Measurements from ENCODE around the gene BORCS5. TPM values are rescaled to one million over a fixed set of nuclear protein-coding genes. Genes with fewer than 3 reads are reported as not detected.
A peak's percentile ranks its signal among the peaks of the same experiment; 100 is the strongest.

Gene BORCS5
- total RNA-seq, 1 experiment from 2014 or later = 7.8 TPM

- intact Hi-C loops (cut with micrococcal nuclease; ENCODE audit: unreplicated experiment) = no loop called here
- in situ Hi-C loops (cut with HindIII; ENCODE audit: low pct_unique_long_range_greater_than_20kb, low sequenced_read_pairs) = no loop called here
- Histone ChIP-seq H3K27ac (ENCODE audit: low read length) (peak overlapping the region; percentile 92), H3K27me3 (ENCODE audit: control insufficient read depth, insufficient read depth, low read length) (no peaks in the 10 kb centered on the region), H3K36me3 (ENCODE audit: control insufficient read depth, insufficient read depth, low read length) (peaks cover 6% of the 10 kb centered on the region; the same call in 1 of the 2 replicates), H3K4me1 (ENCODE audit: control insufficient read depth, insufficient read depth, low read length) (peaks cover 10% of the 10 kb centered on the region; the same call in 1 of the 2 replicates), H3K4me3 (ENCODE audit: low read depth in 2 of 2, low read length in 2 of 2) (peak overlapping the region; percentile 74 to 78; a peak in 3 of 4 replicates), H3K9me3 (ENCODE audit: control insufficient read depth, insufficient read depth, low read depth, low read length) (no peaks in the 10 kb centered on the region)
- TF ChIP-seq REST (IDR thresholded peaks at IDR 0.05; ENCODE audit: insufficient read depth in 1 of 2, low read depth in 2 of 2, low read length in 1 of 2) (no peak), TCF7L2 (IDR thresholded peaks at IDR 0.05; ENCODE audit: low read depth, low read length) (no peak), SIN3A (IDR thresholded peaks at IDR 0.05; ENCODE audit: borderline replicate concordance, insufficient read depth, low read depth, low read length) (no peak)
- TF ChIP-seq, protein P1, sequence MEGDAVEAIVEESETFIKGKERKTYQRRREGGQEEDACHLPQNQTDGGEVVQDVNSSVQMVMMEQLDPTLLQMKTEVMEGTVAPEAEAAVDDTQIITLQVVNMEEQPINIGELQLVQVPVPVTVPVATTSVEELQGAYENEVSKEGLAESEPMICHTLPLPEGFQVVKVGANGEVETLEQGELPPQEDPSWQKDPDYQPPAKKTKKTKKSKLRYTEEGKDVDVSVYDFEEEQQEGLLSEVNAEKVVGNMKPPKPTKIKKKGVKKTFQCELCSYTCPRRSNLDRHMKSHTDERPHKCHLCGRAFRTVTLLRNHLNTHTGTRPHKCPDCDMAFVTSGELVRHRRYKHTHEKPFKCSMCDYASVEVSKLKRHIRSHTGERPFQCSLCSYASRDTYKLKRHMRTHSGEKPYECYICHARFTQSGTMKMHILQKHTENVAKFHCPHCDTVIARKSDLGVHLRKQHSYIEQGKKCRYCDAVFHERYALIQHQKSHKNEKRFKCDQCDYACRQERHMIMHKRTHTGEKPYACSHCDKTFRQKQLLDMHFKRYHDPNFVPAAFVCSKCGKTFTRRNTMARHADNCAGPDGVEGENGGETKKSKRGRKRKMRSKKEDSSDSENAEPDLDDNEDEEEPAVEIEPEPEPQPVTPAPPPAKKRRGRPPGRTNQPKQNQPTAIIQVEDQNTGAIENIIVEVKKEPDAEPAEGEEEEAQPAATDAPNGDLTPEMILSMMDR (IDR thresholded peaks at IDR 0.05) = no peak
- no peak for ATAC-seq
- BruUV-seq (replicated peaks) = no TSS peak
- ChIA-PET POLR2A (no interaction called here), CTCF (no interaction called here)
- no peak for DNase-seq (ENCODE audit: low read depth, low spot score)
Measured at GRCh38 chr12:12358528-12358927, 1.6 kb downstream of the BORCS5 start.

DNA sequence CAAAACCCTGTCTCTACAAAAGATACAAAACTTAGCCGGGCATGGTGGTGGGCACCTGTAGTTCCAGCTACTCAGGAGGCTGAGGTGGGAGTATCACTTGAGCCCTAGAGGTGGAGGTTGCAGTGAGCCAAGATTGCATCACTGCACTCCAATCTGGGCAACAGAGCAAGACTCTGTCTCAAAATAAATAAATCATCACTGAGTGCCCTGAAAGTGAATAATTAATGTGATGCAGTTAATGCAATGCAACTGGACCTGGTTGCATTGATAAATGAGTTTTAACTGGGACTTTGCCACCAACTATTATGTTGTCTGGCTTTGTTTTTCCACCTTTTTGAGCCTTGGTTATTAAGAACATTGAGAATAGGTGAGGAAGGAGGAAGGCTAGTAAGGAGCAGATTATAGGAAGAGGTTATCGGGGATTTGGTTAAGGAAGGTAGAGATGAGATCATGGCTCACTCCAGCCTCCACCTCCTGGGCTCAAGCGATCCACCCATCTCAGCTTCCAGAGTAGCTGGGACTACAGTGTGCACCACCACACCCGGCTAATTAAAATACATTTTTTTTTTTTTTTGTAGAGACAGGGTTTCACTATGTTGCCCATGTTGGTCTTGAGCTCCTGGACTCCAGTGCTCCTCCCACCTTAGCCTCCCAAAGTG lies 8.0 kb downstream of the BORCS5 start:
- CTCF ChIA-PET = no interaction called here
- Histone ChIP-seq H3K27ac (ENCODE audit: low read length) (no peak overlapping the region), H3K36me3 (ENCODE audit: control insufficient read depth, insufficient read depth, low read length) (no peaks in the 10 kb centered on the region), H3K9me3 (ENCODE audit: control insufficient read depth, insufficient read depth, low read depth, low read length) (no peaks in the 10 kb centered on the region), H3K4me3 (ENCODE audit: low read depth in 2 of 2, low read length in 2 of 2) (no peak overlapping the region), H3K27me3 (ENCODE audit: control insufficient read depth, insufficient read depth, low read length) (no peaks in the 10 kb centered on the region), H3K4me1 (ENCODE audit: control insufficient read depth, insufficient read depth, low read length) (no peaks in the 10 kb centered on the region)
- intact Hi-C loops (cut with micrococcal nuclease; ENCODE audit: unreplicated experiment) = no loop called here
- ATAC-seq (no peak), DNase-seq (ENCODE audit: low read depth, low spot score) (no peak)
- POLR2A ChIA-PET = no interaction called here
- BruUV-seq (replicated peaks) = no TSS peak
- in situ Hi-C loops (cut with HindIII; ENCODE audit: low pct_unique_long_range_greater_than_20kb, low sequenced_read_pairs) = no loop called here
- TF ChIP-seq TCF7L2 (IDR thresholded peaks at IDR 0.05; ENCODE audit: low read depth, low read length) = no peak
- TF ChIP-seq SIN3A (IDR thresholded peaks at IDR 0.05; ENCODE audit: borderline replicate concordance, insufficient read depth, low read depth, low read length) = no peak
- TF ChIP-seq POLR2AphosphoS5 (IDR thresholded peaks at IDR 0.05; ENCODE audit: low read depth, low read length) = no peak

DNA sequence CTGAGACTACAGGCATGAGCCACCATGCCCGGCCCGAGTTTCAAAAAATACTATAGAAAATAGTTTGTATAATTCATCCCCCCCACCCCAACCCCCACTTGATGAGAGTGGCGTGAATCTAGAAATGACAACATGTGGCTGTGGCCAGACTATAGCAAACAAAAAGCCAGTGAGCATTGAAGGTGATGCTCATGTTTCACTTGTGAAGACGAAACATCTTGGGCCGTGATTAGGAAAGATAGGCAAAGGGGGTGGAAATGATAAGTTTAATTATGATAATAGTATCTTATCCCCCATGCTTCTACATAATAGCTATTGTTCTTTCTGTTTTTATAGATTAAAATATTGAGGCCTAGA lies 8.5 kb downstream of the BORCS5 start:
- TF ChIP-seq SIN3A (IDR thresholded peaks at IDR 0.05; ENCODE audit: borderline replicate concordance, insufficient read depth, low read depth, low read length) (no peak), REST (IDR thresholded peaks at IDR 0.05; ENCODE audit: insufficient read depth in 1 of 2, low read depth in 2 of 2, low read length in 1 of 2) (no peak), POLR2AphosphoS5 (IDR thresholded peaks at IDR 0.05; ENCODE audit: low read depth, low read length) (no peak), TCF7L2 (IDR thresholded peaks at IDR 0.05; ENCODE audit: low read depth, low read length) (no peak)
- TF ChIP-seq, protein P1 (IDR thresholded peaks at IDR 0.05) = no peak
- intact Hi-C loops (cut with micrococcal nuclease; ENCODE audit: unreplicated experiment) (no loop called here), in situ Hi-C loops (cut with HindIII; ENCODE audit: low pct_unique_long_range_greater_than_20kb, low sequenced_read_pairs) (no loop called here)
- Histone ChIP-seq H3K9me3 (ENCODE audit: control insufficient read depth, insufficient read depth, low read depth, low read length) (no peaks in the 10 kb centered on the region), H3K4me1 (ENCODE audit: control insufficient read depth, insufficient read depth, low read length) (no peaks in the 10 kb centered on the region), H3K27ac (ENCODE audit: low read length) (no peak overlapping the region), H3K4me3 (ENCODE audit: low read depth in 2 of 2, low read length in 2 of 2) (no peak overlapping the region), H3K27me3 (ENCODE audit: control insufficient read depth, insufficient read depth, low read length) (no peaks in the 10 kb centered on the region), H3K36me3 (ENCODE audit: control insufficient read depth, insufficient read depth, low read length) (no peaks in the 10 kb centered on the region)
- no TSS peak for BruUV-seq (replicated peaks)
- POLR2A ChIA-PET = no interaction called here
- DNase-seq (ENCODE audit: low read depth, low spot score) = no peak
- CTCF ChIA-PET = no interaction called here
- ATAC-seq = no peak

Data from Panc1 (cell line).